GM19099 (cell line): Measurements from ENCODE around the gene TBC1D1.

Experiments
- POLR2A ChIP-seq: IDR thresholded peaks from 3 replicates; pipeline ENCODE4 v1.6.1; 2011; ENCODE audit warnings: low read depth; ENCODE audit not compliant: insufficient read length; ENCODE audit errors: extremely low read depth

TBC1D1 gene

DNA sequence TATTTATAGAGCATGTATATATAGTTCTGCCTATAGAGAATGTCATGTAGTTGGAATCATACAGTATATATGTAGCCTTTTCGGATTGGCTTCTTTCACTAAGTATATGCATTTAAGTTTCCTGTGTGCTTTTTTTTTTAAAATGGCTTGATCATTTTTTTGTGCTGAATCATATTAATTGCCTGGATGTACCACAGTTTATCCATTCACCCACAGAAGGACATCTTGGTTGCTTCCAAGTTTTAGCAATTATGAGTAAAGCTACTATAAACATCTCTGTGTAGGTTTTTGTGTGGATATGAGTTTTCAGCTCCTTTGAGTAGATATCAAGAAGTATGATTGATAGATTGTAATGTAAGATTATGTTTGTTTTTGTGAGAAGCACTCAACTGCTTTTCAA lies 93.1 kb downstream of the TBC1D1 start:
- no peak for TF ChIP-seq POLR2A

DNA sequence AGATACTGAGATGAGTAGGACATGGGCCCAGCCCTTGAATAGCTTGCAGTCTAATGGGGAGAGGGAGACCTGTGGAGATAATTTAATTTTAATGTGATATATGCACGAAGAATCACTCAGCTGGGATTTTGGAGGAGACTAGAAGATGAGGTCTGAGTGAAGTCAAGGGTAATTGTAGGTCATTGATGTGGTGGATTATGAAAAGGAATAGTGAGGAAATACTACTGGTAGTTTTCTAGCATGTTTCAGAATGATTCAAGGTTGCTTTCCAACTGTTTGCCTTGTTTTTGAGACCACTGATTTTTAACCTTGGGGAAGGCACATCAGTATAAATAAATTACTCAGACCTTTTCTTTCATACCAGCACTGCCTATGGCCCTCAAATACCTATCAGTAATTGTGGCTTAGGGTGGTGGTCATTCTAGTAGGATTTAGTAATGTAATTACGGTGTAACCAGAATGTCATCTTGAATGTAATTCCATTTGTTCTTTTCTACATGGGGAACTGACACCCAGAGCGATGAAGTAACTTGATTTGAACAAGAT lies 94.9 kb downstream of the TBC1D1 start:
- no peak for TF ChIP-seq POLR2A

DNA sequence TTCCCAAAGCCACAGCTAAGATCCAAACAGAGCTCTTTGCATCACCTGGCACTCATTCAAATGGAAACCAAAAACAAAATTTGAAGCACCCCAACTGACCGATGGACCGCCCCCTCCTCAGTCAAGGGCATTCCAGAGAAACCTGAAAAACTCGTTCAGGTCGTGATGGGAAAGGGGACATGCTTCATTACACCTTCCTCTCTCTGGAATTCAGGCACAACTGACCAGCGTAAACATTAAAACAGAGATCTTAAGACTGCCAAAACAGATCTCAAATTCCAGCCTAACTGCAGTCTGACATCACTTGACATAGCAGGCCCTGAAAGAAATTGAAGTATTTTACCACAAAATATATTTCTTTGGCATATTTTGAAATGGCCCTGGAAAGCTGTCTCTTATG lies 97.8 kb downstream of the TBC1D1 start:
- no peak for TF ChIP-seq POLR2A

DNA sequence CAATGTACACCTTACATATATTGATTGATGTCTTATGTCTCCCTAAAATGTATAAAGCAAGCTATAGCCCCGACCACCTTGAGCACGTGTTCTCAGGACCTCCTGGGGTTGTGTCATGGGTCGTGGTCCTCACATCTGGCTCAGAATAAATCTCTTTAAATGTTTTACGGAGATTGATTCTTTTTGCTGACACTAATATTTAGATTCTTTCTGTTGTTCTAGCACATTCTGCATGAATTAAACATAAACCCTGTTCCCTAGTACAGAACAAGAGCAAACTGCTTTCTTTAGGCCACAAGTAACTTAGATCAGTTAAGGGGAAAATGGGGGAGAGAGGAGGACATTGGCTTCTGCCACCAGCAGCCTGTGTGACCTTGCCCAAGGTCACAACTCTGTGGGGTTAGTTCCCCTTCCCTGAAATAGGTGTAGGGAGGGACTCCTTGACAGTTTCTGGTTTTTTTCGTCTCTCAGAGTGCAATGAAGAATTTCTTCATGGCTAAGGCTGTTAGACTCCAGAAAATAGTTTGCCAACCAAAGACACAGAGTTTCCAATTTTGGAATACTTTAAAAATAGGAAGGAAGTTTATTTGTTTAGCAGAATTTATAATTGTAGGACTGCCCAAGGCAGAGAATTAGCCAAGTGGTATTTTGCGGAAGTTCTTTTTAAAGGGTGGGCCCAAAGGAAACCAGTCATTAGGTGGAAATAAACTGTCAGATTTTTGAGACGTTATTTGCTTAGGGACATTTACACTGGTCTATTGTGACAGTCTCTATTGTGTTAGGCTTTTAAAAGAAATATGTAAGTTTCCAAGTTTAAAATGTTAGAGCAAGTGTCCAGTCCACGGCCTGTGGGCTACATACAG lies 98.7 kb downstream of the TBC1D1 start:
- TF ChIP-seq POLR2A = no peak

DNA sequence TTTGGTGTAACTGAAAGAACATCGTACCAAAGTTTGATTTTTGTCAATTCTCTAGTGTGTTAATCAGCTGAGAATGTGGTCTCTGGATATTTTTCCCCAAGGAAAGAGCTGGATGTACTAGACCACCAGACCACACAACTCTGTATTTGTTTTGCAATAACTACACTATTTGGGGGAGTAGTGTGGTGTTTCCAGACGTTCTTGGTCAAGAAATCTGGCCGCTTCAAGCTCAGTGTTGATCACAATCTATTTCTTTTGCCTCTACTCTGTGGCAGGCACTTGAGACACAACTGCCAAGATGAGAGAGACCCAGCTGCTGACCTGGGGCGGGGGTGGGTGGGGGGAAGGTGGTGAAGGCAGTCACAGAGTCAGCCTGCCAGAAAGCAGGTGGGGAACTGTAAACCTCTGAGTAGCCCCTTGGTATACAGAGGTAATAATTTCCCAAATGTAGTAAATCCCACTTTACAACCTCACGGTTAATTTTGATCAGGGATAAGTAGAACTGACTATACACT lies 99.9 kb downstream of the TBC1D1 start:
- no peak for TF ChIP-seq POLR2A

DNA sequence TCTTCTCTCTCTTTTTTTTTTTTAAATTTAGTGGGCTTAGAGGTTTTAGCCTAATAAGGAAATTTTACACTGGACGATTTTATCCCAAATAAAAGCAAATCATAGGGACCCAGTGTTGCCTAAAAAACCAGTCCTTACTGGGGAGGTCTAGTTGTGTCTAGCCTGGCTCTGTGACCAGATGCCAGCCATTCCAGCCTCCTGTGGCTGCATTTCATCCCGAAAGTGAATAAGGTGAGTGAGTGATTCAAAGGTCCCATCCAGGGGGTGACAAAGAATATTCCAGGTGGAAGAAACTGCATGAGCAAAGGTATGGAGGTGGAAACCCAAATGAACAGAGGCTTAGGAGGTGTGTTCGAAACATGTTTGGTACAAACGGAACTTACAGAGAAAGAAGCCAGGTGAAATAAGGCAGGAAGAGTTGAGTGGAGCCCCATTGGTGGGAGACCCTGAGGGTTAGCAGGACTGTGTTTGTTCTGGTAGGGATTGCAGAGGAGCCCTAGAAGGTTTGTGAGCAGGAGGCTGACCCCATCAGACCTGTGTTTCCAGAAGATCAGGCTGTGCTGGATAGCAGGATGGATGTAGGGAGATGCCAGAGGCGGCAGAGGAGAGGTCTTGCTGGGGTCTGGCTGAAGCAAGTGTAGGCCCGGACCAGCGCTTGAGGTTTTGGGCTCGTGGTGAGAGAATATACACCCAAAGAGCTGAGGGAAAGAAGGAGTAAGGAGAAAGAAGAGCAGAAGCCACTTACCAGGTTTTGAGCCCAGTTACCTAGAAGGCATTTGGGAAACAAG lies 100.9 kb downstream of the TBC1D1 start:
- TF ChIP-seq POLR2A = no peak

DNA sequence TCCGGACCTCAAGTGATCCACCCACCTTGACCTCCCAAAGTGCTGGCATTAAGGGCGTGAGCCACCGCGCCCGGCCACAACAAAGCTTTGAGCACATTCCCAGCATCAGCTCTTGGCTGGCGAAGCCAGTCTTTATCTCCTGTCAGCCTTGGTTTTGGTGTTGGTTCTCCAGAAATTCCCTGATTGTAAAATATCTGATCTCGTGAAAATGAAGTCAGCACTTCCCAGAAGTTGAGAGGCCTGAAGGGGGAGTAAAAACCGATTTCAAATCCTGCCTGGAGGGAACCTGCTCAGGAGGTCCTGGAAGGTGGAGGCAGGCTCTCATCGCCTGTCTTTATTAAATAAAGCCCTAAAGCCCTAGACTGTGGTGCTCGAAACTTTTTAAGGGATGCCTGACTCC lies 102.9 kb downstream of the TBC1D1 start:
- no peak for TF ChIP-seq POLR2A

DNA sequence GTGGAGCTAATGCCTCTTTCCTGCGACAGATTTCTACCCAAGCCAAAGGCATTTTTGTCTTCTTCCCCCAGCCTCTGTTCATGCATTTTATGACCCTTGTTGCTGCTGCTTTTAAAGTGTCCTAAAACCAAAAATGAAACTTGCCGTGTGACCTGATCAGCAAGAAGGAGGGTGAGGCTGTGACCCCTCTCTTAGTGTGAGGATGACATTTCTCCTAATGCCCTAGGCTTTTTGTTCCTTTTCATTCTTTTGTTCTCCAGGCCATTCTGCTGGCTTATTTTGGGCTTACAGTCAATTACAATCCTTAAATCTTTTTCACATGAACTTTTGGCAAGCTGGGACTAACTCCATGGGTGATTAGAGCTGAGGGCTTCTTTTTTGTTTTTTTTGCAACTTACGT lies 103.7 kb downstream of the TBC1D1 start:
- no peak for TF ChIP-seq POLR2A

DNA sequence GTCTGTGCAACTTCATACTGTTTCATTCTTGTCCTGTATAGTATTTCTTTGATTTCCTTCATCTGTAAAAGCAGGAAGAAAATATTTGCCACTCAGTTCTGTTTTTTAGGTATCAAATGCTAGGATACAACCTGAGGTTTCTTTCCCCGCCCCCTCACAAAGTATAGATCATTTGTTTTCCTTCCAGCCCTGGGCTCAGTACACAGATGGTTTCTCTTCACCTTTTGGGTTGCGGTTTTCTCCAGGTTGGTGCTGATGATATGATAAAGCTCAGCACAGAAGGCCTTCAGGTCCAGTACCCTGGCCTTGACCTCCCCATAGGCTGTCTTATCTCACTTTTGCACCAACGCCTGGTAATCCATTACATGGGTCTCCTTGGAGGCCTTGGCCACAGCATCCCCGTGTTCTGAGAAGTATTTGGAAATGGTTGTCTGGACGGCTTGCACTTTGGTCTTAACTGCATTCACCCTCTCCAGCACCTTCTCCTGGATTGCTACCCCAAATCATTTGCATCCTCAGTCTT lies 104.5 kb downstream of the TBC1D1 start:
- no peak for TF ChIP-seq POLR2A

DNA sequence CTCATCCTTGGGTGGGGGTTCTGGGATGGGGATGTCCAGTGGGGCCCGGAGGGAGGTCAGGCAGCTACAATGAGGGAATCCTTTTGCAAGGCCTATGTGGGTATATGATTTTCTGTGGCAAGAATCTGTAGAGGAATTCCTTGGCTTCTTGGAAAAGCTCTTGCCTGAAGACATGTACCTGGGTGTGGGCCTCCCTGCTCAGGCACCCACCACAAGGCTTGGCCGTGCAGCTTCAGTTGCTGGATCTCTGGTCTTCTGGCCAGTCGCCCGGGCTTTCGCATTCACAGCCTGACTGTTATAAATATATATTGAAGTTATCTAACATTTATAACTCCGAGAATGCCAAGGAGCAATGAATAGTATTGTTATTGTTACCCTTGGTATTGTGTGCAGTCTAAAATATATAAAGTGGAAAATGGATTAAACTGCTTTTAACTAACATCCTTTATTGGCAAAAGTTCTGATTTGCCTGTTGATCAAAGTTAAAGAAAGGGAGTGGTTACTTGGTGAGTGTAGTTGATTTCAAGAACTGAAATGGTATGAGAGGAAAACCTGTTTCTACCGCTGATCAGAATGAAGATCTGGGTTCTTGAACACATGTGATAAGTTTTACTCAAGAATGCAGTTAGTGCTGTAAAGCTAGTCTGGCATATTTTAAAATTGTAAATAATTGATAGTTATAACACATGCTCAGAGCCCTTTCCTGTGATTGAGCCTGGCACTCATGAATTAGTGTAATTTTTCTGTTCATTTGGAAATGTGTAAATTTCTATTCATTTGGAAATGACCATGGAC lies 105.3 kb downstream of the TBC1D1 start:
- TF ChIP-seq POLR2A = no peak

DNA sequence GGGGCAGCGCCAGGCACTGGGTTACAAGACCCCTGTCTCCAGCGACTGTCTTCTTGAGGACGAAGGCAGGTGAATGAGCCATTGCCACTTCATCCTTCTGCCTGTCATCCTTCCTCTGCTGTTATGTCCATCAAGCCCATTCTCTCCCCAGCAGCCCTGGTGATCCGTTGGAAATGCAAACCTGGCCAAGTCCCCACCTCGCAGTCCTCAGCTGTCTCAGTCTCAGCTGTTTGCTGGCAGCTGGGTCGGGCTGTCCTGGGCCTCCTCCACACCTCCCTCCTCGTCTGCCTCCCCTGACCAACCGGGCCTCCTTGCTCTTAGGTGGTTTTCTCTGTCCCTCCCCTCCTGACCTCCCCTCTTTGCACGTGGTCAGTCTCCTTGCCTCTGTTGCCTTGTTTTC lies 107.3 kb downstream of the TBC1D1 start:
- TF ChIP-seq POLR2A = no peak

DNA sequence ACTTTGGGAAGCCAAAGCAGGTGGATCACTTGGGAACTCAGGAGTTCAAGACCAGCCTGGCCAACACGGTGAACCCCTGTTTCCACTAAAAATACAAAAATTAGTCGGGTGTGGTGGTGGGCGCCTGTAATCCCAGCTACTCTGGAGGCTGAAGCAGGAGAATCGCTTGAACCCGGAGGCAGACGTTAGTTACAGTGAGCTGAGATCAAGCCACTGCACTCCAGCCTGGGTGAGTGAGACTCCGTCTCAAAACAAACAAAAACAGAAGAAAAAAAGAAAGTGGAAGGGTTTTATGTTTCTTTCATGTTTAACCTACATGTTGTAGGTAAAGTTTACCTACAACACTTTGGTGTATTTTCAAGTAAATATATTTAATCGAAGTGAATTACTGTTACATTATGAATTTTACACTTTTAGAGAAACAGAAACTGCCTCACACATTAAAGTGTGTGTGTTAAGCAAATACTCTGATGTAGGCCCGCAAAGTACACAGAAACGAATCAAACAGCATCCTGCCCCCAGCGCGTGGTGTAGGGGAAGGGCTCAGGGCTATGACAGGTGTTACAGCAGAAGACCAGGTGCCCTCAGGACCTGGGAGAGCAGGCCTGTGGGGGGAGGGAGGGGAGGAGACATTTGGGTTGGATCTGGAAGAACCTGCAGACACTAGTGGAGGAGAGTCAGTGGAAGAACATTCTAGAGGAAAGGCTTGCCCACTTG lies 108.3 kb downstream of the TBC1D1 start:
- TF ChIP-seq POLR2A = no peak

DNA sequence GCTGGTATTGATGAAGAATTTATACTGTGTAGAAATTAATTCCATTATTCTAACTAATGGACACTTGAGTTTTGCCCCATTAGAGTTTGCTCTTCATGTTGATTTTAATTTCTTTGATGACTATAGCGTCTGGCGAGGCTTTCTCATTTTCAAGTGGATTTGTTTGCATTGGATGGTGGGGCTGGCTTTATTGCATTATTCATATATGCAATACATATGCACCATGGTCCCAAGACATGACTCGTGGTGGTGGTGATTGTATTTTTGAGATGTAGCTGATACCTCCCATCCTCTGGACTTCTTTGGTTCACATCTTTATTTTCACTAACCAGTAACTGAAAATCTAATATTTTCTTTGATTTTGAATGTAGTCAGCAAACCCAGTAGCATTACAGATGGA lies 109.1 kb downstream of the TBC1D1 start:
- no peak for TF ChIP-seq POLR2A

DNA sequence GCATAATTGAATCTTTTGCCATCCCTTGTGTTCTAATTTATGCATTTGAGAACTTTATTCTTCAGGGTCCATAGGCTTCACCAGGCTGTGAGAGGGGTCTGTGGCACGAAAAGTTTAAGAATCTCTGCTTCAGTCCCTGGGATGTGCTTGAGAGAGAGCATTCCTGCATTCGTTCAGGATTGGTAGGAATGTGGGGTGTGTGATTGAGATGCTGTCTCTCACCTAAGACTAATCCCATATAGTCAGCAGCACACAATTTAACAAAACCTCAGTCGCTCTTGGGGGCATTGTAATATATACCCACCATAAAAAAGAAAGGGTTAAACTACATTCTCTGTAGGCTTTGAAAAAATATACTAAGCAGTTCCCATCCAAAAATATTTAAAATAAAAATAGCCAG lies 111.0 kb downstream of the TBC1D1 start:
- TF ChIP-seq POLR2A = no peak
